Measurements from ENCODE around the gene SH3TC1.

SH3TC1 gene

GRCh38 chr4:8274066-8274652 is 75.1 kb downstream of the SH3TC1 start:
- TF ChIP-seq, protein P1, sequence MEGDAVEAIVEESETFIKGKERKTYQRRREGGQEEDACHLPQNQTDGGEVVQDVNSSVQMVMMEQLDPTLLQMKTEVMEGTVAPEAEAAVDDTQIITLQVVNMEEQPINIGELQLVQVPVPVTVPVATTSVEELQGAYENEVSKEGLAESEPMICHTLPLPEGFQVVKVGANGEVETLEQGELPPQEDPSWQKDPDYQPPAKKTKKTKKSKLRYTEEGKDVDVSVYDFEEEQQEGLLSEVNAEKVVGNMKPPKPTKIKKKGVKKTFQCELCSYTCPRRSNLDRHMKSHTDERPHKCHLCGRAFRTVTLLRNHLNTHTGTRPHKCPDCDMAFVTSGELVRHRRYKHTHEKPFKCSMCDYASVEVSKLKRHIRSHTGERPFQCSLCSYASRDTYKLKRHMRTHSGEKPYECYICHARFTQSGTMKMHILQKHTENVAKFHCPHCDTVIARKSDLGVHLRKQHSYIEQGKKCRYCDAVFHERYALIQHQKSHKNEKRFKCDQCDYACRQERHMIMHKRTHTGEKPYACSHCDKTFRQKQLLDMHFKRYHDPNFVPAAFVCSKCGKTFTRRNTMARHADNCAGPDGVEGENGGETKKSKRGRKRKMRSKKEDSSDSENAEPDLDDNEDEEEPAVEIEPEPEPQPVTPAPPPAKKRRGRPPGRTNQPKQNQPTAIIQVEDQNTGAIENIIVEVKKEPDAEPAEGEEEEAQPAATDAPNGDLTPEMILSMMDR (IDR thresholded peaks at IDR 0.05; ENCODE audit: insufficient read depth, low read length, missing control alignments): no peak
- no peak overlapping the region for H3K4me3 ChIP-seq (ENCODE audit: low read depth, low read length)
- ChIA-PET CTCF (interaction anchor here (1.2 to 13.7 kb wide), 6 partner anchors 11 to 128 kb away, joined by 3 to 117 read pairs (median 3); no protein-coding TSS in a partner anchor), POLR2A (interaction anchor here (0.7 kb wide), 1 partner anchor 14 kb away, joined by 3 read pairs; no protein-coding TSS in a partner anchor)
- DNase-seq (ENCODE audit: low read depth, low spot score): no peak

DNA sequence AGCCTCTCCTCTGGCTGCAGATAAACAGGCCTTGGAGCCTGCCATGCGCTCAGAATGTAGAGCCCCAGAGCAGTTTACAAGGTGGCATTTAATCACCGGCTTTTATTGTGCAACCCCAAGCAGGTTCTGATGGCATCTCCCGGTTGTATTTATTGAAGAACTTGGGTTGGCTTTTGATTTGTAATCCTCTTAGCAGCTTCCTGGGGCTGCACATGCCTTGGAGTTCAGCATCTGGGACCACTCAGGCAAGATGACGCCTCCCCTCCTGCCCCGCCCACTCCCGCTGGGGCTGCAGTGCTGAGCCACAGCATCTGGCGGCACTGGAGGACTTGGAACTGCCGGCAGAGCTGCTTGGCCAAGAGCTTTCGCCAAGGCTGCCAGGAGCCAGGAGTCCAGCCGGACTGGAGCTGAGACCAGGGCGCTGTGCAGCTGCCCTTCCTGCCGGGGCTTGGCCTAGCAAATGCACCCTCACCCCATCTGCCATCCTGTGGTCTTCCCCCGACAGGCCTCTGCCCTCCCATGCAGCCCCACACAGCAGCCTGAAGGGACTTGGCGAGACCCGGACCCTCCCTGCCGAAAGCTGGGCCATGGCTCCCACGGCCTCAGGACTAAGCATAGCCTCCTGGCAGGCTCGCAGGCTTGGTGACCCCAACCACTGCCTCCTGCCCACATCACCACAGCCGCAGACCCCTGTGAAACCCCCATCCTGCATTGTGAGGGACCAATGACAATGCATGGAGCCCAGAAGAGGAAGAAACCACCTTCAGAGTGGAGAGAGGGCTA is 75.9 kb downstream of the SH3TC1 start:
- ChIA-PET POLR2A (interaction anchor here (0.6 to 0.7 kb wide), 2 partner anchors 15 to 447 kb away, joined by 3 read pairs; no protein-coding TSS in a partner anchor), CTCF (interaction anchor here (1.2 to 13.7 kb wide), 8 partner anchors 7 to 134 kb away, joined by 3 to 117 read pairs (median 4); no protein-coding TSS in a partner anchor)
- TF ChIP-seq, protein P1 (IDR thresholded peaks at IDR 0.05; ENCODE audit: insufficient read depth, low read length, missing control alignments): peak; percentile 82
- peak; percentile 36 for DNase-seq (ENCODE audit: low read depth, low spot score)
- H3K4me3 ChIP-seq (ENCODE audit: low read depth, low read length): no peak overlapping the region

GRCh38 chr4:8275548-8275910 is 76.4 kb downstream of the SH3TC1 start:
- H3K4me3 ChIP-seq (ENCODE audit: low read depth, low read length): no peak overlapping the region
- no peak for DNase-seq (ENCODE audit: low read depth, low spot score)
- TF ChIP-seq, protein P1 (IDR thresholded peaks at IDR 0.05; ENCODE audit: insufficient read depth, low read length, missing control alignments): no peak
- ChIA-PET POLR2A (no interaction called here), CTCF (interaction anchor here (1.2 to 13.7 kb wide), 8 partner anchors 8 to 133 kb away, joined by 3 to 117 read pairs (median 4); no protein-coding TSS in a partner anchor)

DNA sequence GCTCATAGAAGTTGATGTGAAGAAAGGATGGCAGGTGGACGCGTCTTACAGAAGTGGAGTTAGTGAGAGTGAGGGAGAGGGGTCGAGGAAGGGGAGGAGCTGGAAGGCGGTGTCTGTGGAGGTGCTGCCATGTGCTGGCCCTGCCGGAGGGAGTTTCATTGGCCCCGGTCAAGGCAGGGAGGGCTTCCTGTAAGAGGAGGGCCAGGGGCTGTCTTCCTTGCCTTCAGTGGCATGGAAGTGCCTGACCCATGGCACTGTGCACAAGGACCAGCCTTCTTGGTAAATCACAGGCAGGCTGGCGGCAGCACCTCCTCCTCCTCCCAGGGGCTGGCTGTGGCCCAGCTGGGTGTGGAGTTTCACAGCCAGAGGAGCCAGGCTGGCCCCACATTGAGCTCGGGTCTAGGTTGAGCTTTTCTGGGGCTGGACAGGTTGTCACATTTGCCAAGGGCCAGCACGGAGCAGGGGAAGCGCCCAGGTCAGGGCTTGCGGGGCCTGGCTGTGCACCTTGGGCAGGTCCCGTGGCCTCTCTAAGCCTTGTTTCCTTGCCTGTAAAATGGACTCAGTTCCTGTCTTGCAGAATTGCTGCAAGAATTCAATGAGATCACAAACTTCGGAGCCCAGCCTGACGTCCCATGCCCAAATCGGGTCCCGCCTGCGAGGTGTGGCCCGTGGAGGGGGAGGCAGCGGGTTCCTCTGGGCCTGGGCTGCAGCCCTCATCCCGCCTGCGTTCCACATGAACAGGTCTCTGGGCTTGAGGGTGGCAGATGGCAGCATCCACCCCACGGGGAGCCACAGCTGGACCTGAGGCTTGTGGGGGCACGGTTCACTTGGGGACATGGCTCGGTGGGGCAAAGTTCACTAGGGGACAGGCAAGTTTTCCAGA is 77.5 kb downstream of the SH3TC1 start:
- CTCF ChIA-PET: interaction anchor here (2.1 to 13.7 kb wide), 3 partner anchors 9 to 126 kb away, joined by 8 to 117 read pairs (median 11); no protein-coding TSS in a partner anchor
- TF ChIP-seq, protein P1 (IDR thresholded peaks at IDR 0.05; ENCODE audit: insufficient read depth, low read length, missing control alignments): no peak
- DNase-seq (ENCODE audit: low read depth, low spot score): no peak
- H3K4me3 ChIP-seq (ENCODE audit: low read depth, low read length): no peak overlapping the region
- POLR2A ChIA-PET: no interaction called here

DNA sequence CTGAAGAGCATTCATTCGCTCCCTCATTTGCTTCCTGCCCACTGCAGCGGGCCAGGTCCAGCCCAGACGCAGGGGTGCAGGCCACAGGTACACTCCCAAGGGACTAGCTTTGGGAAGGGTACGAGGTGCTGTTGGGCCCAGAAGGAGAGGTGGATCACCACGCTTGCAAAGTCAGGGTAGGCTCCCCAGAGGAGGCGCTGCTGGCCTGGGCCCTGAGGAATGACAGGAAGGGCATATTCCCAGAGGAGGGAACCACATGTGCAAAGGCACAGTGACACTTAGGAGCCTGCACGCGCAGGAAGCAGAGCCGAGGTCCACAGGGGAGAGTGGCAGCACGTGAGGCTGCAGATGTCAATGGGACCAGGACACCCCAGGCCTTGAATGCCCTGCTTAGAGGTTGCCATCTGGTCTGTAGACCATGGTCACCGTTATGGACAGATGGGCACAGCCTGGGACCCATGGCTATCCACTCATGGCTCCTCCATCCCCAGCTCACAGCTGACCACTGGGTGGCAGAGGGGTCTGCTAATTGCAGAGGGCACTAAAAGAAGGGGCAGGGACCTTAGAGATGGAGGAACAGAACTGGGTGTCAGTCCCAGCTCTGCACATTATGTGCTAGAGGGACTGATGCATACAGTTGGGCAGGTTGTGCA is 78.4 kb downstream of the SH3TC1 start:
- ChIA-PET CTCF (interaction anchor here (0.7 to 13.7 kb wide), 4 partner anchors 10 to 125 kb away, joined by 3 to 117 read pairs (median 7); no protein-coding TSS in a partner anchor), POLR2A (no interaction called here)

More for the DNA sequence above, 78.4 kb downstream of the SH3TC1 start:
- no peak overlapping the region for H3K4me3 ChIP-seq (ENCODE audit: low read depth, low read length)
- TF ChIP-seq, protein P1 (IDR thresholded peaks at IDR 0.05; ENCODE audit: insufficient read depth, low read length, missing control alignments): no peak
- no peak for DNase-seq (ENCODE audit: low read depth, low spot score)
